HepG2 (cell line): ENCODE results near the gene PRKCE. TPM values are rescaled to one million over a fixed set of nuclear protein-coding genes. Genes with fewer than 3 reads are reported as not detected.

Experiments used
- FOSL1 ChIP-seq: sonication (generic); formaldehyde crosslinking; IDR thresholded peaks from 2 replicates; pipeline ENCODE4 v1.9.0; 2021; ENCODE audit warnings: missing genetic modification reagents, borderline replicate concordance
- FOXA3 ChIP-seq: IDR thresholded peaks from 2 replicates; pipeline ENCODE4 v1.6.1; 2016; ENCODE audit warnings: missing genetic modification reagents, missing compliant biosample characterization
- MBD4 ChIP-seq: IDR thresholded peaks from 2 replicates; pipeline ENCODE4 v1.6.1; 2012; ENCODE audit warnings: low read length, inconsistent platforms, borderline replicate concordance
- MEIS1 ChIP-seq: sonication (generic); formaldehyde crosslinking; IDR thresholded peaks from 2 replicates; pipeline ENCODE4 v1.9.0; 2021; ENCODE audit warnings: mild to moderate bottlenecking, missing genetic modification reagents, moderate library complexity, borderline replicate concordance
- MIXL1 ChIP-seq: IDR thresholded peaks from 2 replicates; pipeline ENCODE4 v1.6.1; 2016
- SALL1 ChIP-seq: sonication (generic); formaldehyde crosslinking; IDR thresholded peaks from 2 replicates; pipeline ENCODE4 v1.8.0; 2022; ENCODE audit warnings: mild to moderate bottlenecking, missing genetic modification reagents
- TSC22D2 ChIP-seq: sonication (generic); formaldehyde crosslinking; IDR thresholded peaks from 2 replicates; pipeline ENCODE4 v1.5.1; 2020; ENCODE audit warnings: missing genetic modification reagents, mild to moderate bottlenecking, borderline replicate concordance
- ZNF136 ChIP-seq: sonication (generic); formaldehyde crosslinking; IDR thresholded peaks from 2 replicates; pipeline ENCODE4 v1.8.1; 2022; ENCODE audit warnings: low read depth, mild to moderate bottlenecking, moderate library complexity, missing genetic modification reagents
- ZNF292 ChIP-seq: sonication (generic); formaldehyde crosslinking; IDR thresholded peaks from 2 replicates; pipeline ENCODE4 v1.8.1; 2022; ENCODE audit warnings: mild to moderate bottlenecking, low read depth, missing genetic modification reagents, borderline replicate concordance
- ZNF549 ChIP-seq: sonication (generic); formaldehyde crosslinking; IDR thresholded peaks from 2 replicates; pipeline ENCODE4 v1.5.0; 2020; ENCODE audit warnings: missing genetic modification reagents
- ZSCAN29 ChIP-seq: sonication (generic); formaldehyde crosslinking; conservative IDR thresholded peaks from 2 replicates; pipeline ENCODE4 v1.4.0; 2020; ENCODE audit warnings: mild to moderate bottlenecking, missing genetic modification reagents
- polyA plus RNA-seq, 8 experiments: library from polyadenylated mRNA; depleted of rRNA in 3 of 8; stranded (reverse) in 7 of 8; unstranded in 1 of 8; fragments of >200 nt; fragmentation: Illumina TruSeq in 4 of 8; extraction: Trizol in 4 of 8; gene quantifications; 2 replicates each; pipeline versions ENCODE4 v1.2.1 to v1.2.3, GENCODE V29; 2011 to 2016; ENCODE audit warnings: low read depth in 4 of 8, missing spikeins in 1 of 8, mixed read lengths in 1 of 8; ENCODE audit not compliant: insufficient read depth in 1 of 8
- total RNA-seq, 5 experiments: library from RNA; depleted of rRNA; stranded (reverse); fragments of >200 nt; fragmentation: Illumina TruSeq; extraction: Trizol; gene quantifications; 2 replicates each; pipeline ENCODE4 v1.2.3, GENCODE V29; 2016; ENCODE audit warnings: low read depth in 1 of 5
- TF ChIP-seq, protein P1 (sequence below): sonication (generic); formaldehyde crosslinking; IDR thresholded peaks from 2 replicates; pipeline ENCODE4 v1.5.1; 2020; ENCODE audit warnings: mild to moderate bottlenecking, missing genetic modification reagents
- TF ChIP-seq, protein P2 (sequence below): IDR thresholded peaks from 2 replicates; pipeline ENCODE4 v1.6.1; 2016; ENCODE audit warnings: missing compliant biosample characterization, missing genetic modification reagents, borderline replicate concordance
- TF ChIP-seq, protein P3 (sequence below): sonication (generic); formaldehyde crosslinking; IDR thresholded peaks from 2 replicates; pipeline ENCODE4 v1.4.0; 2020; ENCODE audit warnings: mild to moderate bottlenecking, missing genetic modification reagents
- TF ChIP-seq, protein P4 (sequence below): sonication (generic); formaldehyde crosslinking; IDR thresholded peaks from 2 replicates; pipeline ENCODE4 v1.4.0; 2020; ENCODE audit warnings: mild to moderate bottlenecking, missing genetic modification reagents
- TF ChIP-seq, protein P5 (sequence below): sonication (generic); formaldehyde crosslinking; IDR thresholded peaks from 2 replicates; pipeline ENCODE4 v1.4.0; 2020; ENCODE audit warnings: missing genetic modification reagents
- TF ChIP-seq, protein P6 (sequence below): IDR thresholded peaks from 2 replicates; pipeline ENCODE4 v1.6.1; 2018; ENCODE audit warnings: missing genetic modification reagents
- TF ChIP-seq, protein P7 (sequence below): sonication (generic); formaldehyde crosslinking; IDR thresholded peaks from 2 replicates; pipeline ENCODE4 v1.8.1; 2023; ENCODE audit warnings: mild to moderate bottlenecking, moderate library complexity, missing genetic modification reagents

Gene PRKCE
- total and polyA plus RNA-seq, 2 of the 13 experiments (the other 11 are each of a cell fraction or from before 2014, with no cell fraction given), result 1.0 to 3.9 TPM

DNA sequence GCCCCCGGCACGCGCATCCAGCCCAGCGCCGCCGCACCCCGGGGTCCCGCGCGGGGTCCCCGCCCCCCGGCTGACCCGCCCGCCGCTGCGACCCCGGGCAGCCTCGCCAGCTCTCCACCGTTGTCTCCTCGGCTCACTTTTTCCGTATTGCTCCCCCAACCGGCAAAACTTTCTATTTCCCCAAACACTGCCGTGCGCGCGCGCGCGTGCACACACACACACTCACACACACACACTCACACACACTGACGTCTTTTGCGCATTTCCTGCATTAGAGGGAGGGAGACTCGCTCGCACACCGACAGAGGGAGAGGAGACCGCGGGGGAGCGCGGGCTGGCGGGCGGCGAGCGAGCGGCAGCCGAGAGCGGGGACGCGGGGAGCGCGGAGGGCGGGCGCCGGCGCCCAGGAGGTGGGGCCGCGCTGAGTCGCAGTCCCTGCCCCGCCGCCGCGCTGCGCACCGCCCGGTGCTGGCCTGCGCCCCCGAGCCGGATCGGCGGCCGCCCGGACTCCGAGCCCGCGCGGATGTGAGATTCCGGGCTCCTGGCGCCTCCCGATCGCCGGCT, 542 bp upstream of the PRKCE start (continued):
- TF ChIP-seq, protein P1, sequence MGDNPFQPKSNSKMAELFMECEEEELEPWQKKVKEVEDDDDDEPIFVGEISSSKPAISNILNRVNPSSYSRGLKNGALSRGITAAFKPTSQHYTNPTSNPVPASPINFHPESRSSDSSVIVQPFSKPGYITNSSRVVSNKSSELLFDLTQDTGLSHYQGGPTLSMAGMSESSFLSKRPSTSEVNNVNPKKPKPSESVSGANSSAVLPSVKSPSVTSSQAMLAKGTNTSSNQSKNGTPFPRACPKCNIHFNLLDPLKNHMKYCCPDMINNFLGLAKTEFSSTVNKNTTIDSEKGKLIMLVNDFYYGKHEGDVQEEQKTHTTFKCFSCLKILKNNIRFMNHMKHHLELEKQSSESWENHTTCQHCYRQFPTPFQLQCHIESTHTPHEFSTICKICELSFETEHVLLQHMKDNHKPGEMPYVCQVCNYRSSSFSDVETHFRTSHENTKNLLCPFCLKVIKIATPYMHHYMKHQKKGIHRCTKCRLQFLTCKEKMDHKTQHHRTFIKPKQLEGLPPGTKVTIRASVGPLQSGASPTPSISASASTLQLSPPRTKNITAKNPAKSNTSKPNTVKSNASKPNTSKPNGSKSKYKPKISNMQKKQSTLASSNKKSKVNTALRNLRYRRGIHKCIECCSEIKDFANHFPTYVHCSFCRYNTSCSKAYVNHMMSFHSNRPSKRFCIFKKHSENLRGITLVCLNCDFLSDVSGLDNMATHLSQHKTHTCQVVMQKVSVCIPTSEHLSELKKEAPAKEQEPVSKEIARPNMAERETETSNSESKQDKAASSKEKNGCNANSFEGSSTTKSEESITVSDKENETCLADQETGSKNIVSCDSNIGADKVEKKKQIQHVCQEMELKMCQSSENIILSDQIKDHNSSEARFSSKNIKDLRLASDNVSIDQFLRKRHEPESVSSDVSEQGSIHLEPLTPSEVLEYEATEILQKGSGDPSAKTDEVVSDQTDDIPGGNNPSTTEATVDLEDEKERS (CRISPR knock-in tag), result 0 out of 2 replicates have a peak, but pooled peaks have one; percentile 50
- TF ChIP-seq SALL1 (CRISPR knock-in tag) (peak; percentile 94), MBD4 (no peak), ZNF136 (CRISPR knock-in tag) (no peak), MIXL1 (CRISPR knock-in tag) (no peak), TSC22D2 (CRISPR knock-in tag) (no peak), ZSCAN29 (CRISPR knock-in tag) (no peak), ZNF549 (no peak), MEIS1 (CRISPR knock-in tag) (0 out of 2 replicates have a peak, but pooled peaks have one; percentile 52), ZNF292 (CRISPR knock-in tag) (peak; percentile 71; the same call in 1 of the 2 replicates), FOXA3 (CRISPR knock-in tag) (peak; percentile 53; the same call in 1 of the 2 replicates), FOSL1 (CRISPR knock-in tag) (no peak)
- TF ChIP-seq, protein P2, sequence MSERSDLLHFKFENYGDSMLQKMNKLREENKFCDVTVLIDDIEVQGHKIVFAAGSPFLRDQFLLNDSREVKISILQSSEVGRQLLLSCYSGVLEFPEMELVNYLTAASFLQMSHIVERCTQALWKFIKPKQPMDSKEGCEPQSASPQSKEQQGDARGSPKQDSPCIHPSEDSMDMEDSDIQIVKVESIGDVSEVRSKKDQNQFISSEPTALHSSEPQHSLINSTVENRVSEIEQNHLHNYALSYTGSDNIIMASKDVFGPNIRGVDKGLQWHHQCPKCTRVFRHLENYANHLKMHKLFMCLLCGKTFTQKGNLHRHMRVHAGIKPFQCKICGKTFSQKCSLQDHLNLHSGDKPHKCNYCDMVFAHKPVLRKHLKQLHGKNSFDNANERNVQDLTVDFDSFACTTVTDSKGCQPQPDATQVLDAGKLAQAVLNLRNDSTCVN (CRISPR knock-in tag), result no peak
- TF ChIP-seq, protein P3, sequence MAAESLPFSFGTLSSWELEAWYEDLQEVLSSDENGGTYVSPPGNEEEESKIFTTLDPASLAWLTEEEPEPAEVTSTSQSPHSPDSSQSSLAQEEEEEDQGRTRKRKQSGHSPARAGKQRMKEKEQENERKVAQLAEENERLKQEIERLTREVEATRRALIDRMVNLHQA, result no peak
- TF ChIP-seq, protein P4, sequence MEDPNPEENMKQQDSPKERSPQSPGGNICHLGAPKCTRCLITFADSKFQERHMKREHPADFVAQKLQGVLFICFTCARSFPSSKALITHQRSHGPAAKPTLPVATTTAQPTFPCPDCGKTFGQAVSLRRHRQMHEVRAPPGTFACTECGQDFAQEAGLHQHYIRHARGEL, result no peak
- TF ChIP-seq, protein P5, sequence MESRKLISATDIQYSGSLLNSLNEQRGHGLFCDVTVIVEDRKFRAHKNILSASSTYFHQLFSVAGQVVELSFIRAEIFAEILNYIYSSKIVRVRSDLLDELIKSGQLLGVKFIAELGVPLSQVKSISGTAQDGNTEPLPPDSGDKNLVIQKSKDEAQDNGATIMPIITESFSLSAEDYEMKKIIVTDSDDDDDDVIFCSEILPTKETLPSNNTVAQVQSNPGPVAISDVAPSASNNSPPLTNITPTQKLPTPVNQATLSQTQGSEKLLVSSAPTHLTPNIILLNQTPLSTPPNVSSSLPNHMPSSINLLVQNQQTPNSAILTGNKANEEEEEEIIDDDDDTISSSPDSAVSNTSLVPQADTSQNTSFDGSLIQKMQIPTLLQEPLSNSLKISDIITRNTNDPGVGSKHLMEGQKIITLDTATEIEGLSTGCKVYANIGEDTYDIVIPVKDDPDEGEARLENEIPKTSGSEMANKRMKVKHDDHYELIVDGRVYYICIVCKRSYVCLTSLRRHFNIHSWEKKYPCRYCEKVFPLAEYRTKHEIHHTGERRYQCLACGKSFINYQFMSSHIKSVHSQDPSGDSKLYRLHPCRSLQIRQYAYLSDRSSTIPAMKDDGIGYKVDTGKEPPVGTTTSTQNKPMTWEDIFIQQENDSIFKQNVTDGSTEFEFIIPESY (CRISPR knock-in tag), result 0 out of 2 replicates have a peak, but pooled peaks have one; percentile 27
- TF ChIP-seq, protein P6, sequence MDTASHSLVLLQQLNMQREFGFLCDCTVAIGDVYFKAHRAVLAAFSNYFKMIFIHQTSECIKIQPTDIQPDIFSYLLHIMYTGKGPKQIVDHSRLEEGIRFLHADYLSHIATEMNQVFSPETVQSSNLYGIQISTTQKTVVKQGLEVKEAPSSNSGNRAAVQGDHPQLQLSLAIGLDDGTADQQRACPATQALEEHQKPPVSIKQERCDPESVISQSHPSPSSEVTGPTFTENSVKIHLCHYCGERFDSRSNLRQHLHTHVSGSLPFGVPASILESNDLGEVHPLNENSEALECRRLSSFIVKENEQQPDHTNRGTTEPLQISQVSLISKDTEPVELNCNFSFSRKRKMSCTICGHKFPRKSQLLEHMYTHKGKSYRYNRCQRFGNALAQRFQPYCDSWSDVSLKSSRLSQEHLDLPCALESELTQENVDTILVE (CRISPR knock-in tag), result peak; percentile 83
- TF ChIP-seq, protein P7, sequence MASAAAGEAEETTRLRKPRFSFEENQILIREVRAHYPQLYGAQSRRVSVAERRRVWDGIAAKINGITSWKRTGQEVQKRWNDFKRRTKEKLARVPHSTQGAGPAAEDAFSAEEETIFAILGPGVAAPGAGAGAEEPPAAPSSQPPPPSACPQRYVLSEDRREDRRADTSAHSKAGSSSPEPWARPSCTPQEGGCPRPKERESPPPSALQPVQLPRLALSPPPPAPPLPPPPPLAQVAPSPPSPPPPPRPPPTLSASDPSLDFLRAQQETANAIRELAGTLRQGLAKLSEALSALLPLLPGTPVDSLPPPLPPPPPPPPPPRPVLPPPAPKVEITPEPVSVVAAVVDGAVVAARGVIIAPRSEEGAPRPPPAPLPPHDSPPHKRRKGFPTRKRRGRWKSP (CRISPR knock-in tag), result peak; percentile 96
